ENCODE results near the gene CRYBG2. TPM values are rescaled to one million over a fixed set of nuclear protein-coding genes. Genes with fewer than 3 reads are reported as not detected.
"Not testable (repeated sequence)": the region's sequence is repeated elsewhere in the genome, so short reads cannot be mapped to it uniquely, and the experiment has no call there.

The CRYBG2 gene
- total RNA-seq, 1 donor from 2014 or later: 0.41 TPM

DNA sequence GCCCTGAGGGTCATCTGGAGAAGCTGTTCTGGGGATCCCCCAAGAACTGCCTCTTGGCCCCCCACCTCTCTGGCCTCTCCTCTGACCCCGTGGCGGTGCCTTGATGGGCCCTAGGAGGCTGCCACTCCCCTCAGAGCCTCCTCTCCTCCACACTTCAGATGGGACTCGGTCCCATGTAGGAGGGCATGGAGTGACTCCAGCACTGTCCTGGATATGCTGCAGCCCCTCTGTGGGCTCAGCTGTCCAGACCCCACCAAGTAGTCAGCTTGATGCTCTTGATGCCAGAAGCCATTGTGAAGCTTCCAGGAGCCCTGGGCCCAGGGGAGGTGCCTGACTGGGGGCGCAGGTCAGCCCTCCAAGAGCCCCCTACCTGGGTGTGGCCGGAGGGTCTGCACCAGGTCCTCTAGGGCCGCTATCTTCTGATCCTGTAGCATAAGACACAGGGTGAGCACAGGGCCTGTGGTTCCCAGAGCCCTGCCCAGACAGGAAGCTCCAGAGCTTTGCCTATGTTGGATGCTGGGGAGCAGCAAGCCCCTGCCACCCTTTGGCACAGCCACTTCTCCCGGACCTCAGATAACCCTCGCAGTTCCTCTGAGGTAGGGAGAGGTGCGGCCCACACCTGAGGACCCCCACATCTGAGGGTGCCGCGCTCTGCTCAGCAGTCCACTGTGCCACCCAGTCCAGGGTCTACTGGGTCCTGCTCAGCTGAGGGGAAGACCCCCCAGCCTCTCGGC lies 56.7 kb downstream of the CRYBG2 start:
- DNase-seq (ENCODE audit: low spot score in 2 of 2): no peak
- no peak for FAIRE-seq

DNA sequence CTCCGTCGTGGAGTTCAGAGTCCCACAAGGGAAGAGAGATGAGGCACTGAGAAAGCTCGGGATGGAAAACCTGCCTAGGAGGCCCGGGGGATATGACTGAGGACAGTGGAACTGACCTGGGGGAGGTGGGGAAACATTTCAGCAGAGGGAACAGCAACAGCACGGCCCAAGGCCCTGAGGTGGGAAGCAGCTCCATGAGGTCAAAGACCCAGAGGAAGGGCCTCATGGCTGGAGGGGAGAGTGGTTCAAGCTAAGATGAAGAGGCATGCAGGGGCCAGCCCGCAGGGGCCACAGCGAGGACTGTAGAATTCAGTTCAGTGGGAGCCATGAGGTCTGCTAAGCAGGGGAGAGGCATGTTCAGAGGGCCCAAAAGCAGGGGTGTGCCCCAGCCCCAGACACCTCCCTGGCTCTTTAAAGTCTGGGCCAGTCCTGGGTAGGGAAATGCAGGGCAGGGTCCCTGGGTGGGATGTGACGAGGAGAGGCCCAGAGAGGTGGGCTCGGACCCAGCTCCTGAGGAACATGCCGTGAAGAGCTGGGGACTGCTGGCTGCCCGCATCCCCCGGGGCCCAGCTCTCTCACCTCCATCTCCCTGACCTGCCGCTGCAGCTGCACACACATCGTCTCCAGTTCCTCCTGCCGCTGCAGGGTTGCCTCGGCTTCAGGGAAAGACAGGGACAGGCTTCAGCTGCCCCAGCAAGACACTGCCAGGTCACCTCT lies 57.4 kb downstream of the CRYBG2 start:
- DNase-seq (ENCODE audit: low spot score in 2 of 2) (no peak), FAIRE-seq (no peak)

DNA sequence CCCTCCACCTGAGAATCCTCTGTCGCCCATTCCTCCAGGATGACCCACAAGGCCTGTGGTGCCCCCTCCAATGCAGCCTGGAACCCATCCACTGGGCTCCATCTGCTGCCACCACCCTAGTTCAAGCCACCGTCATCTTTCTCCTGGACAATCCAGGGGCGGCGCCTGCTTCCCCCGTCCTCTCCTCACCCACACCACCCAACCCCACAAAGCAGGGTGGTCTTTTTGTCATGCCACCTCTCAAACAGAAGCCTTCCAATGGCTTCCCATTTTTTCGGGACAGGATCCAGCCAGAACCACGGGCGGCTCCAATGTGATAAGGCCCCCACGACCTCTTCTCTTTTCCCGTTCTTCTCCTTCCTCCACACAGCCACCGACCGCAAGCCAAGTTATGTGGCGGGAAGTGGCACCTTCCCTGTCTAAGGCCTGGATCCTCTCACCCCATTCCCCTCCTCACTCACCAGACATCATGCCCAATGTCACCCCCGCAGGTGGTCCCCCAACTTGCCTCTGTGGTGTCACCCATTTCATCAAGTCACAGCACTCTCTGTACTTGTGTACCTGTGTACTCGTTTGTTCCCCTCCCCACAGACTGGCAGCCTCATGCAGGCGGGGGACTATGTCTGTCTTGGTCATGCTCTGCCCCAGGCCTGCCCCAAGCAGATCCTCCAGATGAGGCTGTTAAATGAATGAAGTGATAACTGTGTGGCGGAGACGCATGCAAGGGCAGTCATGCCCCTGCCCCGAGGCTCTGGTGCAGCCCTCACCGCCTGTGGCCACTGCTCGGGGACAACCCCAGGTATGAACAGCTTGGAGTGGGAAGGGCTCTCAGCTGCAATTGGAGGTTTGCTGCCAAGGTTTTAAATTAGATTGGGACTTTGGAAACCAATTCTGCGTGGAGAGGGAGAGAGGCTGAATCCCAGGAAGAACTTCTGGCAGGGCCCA lies 58.5 kb downstream of the CRYBG2 start:
- FAIRE-seq (no peak), DNase-seq (ENCODE audit: low spot score in 2 of 2) (no peak)

DNA sequence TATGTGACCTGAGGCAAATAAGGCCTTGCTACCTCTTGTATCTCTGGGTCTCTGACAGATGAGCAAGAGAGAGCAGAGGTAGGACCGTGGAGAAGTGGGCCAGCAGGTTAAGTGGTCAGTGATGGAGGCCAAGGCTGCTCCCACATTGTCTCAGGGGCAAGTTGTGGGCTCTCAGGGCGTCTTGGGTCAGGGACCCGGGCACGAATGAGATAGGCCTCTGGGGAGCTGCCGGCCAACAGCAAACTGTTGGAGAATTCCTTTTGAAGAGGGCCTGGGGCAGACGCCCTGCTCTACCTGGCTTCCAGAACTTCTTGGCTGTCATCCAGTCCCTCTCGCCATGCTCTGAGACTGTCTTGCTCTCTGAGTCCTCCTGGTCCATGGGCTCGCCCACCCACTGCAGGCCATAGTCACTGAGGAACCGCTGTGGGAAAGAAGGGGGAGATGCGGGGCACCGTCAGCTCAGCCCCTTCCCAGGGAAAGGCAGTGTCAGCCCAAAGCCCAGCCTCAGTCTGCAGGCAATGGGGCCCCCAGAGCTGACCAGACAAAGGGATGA lies 59.9 kb downstream of the CRYBG2 start:
- no peak for DNase-seq (ENCODE audit: low spot score in 2 of 2)
- no peak for FAIRE-seq

GRCh38 chr1:26292735-26293134 lies 61.2 kb downstream of the CRYBG2 start:
- not testable (repeated sequence) for DNase-seq (ENCODE audit: low spot score in 2 of 2); FAIRE-seq

DNA sequence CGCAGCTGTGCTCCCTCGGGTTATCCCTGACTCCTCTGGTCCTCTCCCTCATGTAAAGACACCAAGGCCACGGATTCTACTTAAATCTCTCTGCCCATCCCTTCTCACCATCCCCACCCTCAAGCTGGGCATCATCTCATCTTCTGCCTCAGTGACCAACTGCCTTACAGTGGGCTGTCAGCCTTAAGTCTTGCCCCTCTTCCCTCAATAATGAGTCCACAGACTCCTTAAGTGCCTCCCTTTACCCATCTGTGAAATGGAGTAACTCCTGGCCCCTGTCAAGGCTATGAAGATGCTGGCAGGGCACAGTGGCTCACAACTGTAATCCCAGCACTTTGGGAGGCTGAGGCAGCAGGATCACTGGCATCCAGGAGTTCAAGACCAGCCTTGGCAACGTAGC lies 62.0 kb downstream of the CRYBG2 start:
- DNase-seq (ENCODE audit: low spot score in 2 of 2) (no peak), FAIRE-seq (no peak)

DNA sequence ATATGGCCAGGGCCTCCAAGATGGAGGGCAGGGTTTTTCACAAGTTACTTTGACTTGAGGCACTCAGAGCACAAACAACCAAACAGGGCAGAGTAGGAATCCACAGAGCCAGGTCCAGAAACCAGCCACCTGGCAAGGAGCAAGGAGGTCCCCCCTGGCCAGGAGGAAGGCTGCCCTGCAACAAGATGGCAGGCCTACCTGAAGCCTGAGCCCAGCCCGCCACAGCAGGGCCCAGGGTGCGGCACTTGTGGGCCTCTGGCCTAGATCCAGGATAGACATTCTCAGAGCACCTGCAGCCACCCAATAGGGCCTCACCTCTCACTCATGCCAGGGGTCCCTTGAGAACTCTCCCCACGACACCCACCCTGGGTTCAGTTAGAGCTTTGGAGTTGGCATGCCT lies 62.5 kb downstream of the CRYBG2 start:
- DNase-seq (ENCODE audit: low spot score in 2 of 2): no peak
- no peak for FAIRE-seq

DNA sequence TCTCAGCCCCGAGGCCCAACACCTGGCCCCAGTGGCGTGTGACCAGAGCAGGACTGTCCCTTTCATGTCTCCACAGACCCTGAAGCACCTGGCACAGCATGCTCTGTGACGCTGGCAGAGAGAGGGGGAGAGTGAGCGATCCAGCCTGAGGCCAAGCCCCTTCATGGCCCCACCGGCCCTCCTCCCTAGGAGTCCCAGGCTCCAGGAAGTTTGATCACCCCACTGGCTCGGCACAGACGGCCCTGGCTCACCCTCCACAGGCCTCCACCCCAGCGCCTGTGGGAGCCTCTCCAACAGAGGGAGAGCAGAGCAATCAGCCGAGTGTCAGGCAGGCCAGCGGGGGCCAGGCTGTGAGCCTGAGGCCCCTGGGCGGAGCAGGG lies 63.1 kb downstream of the CRYBG2 start:
- FAIRE-seq (no peak), DNase-seq (ENCODE audit: low spot score in 2 of 2) (no peak)

GRCh38 chr1:26290122-26290881 lies 63.6 kb downstream of the CRYBG2 start:
- FAIRE-seq (no peak), DNase-seq (ENCODE audit: low spot score in 2 of 2) (no peak)

GRCh38 chr1:26289158-26290059 lies 64.5 kb downstream of the CRYBG2 start:
- FAIRE-seq: no peak

DNA sequence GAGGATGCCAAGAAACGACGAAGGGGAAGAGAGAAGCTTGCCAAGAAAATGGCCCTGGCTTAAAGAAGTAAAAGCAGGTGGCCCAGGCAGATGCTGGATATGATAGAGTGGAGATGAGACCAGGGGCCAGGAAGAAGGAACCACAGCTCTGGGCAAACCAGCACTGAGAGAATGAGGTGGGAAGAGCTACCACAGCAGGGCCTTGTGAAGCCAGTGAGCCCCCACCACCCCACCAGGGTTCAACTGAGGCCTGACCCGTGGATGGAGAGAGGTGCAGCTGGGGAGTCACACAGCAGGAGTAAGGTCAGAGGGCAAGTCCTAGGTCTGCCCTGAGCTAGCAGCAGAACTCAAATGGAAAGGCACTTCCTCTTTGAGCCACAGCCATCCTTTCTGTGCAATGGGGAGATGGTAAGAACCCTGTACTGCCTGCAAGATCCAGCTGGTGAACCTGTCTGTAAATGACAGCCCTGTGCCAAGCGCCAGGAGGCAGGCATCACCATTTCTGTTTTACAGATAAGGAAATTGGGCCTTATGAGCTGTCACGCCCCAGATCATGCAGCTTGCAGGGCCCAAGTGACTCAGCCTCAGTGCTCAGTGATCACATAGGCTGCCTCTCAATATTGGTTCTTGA lies 65.5 kb downstream of the CRYBG2 start:
- FAIRE-seq: no peak
- no peak for DNase-seq (ENCODE audit: low spot score in 2 of 2)

More at GRCh38 chr1:26289158-26290059, 64.5 kb downstream of the CRYBG2 start:
- DNase-seq (ENCODE audit: low spot score in 2 of 2): peak in 1 of 2 donors; percentile 60

DNA sequence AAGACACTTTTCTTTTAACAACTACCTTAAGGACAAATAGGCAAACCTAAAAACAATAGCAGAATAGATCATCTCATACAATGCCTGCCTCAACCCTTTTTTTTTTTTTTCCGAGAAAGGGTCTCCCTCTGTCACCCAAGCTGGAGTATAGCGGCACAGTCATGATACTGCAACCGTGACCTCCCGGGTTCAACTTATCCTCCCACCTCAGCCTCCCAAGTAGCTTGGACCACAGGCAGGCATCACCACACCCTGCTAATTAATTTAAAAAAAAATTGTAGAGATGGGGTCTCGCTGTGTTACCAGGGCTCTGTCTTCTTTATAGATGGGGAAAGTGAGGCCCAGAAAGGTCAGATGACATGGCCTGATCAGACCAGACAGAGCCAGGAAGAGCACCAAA lies 66.1 kb downstream of the CRYBG2 start:
- FAIRE-seq: no peak
- DNase-seq (ENCODE audit: low spot score in 2 of 2): no peak

DNA sequence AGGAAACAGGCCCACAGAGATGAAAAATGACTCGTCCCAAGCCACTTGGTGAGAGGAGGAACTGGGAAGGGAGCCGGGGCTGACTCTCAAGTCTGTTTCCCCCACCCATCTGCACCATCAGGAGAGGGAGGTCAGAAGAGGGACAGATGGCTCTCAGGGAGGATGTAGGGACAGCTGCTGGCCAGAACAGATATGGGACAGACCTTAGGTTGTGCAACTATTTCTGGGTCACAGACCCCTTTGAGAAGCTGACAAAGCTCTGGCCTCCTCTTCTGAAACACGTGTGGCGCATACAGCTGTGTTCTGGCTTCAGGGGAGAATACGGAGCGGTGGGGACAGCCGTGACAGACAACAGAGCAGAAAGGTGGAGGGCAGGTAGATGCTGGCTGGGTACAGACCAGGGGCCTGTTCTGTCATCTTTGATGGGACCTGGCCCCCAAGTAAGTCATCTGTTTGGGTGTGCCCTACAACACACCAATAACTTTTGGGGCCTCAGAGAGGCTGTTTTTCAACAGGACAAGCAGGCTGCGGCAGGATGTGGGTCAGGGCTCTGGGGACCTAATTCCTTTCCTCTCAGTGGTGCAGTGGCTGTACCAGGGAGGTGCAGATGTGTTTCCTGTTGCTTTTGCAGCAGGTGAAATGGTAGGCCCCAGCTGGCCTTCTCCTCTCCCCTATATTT lies 66.8 kb downstream of the CRYBG2 start:
- FAIRE-seq: no peak
- DNase-seq (ENCODE audit: low spot score in 2 of 2): no peak

DNA sequence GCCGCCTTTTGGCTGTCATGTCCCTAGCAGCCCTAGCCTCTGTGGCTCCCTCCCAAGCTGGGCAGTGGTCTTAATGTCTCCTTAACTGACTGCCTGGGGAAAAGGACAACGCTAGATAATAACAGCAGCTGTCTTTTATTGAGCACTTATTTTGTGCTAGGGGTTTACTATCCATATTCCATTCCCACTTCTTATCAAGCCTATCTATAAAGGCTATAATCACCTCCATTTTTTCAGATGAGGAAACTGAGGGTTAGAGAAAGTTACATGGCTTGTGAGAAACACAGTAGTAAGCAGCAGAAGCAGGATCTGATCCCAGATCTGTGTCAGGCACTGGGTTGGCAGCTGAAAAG lies 67.9 kb downstream of the CRYBG2 start:
- DNase-seq (ENCODE audit: low spot score in 2 of 2) (no peak), FAIRE-seq (no peak)

DNA sequence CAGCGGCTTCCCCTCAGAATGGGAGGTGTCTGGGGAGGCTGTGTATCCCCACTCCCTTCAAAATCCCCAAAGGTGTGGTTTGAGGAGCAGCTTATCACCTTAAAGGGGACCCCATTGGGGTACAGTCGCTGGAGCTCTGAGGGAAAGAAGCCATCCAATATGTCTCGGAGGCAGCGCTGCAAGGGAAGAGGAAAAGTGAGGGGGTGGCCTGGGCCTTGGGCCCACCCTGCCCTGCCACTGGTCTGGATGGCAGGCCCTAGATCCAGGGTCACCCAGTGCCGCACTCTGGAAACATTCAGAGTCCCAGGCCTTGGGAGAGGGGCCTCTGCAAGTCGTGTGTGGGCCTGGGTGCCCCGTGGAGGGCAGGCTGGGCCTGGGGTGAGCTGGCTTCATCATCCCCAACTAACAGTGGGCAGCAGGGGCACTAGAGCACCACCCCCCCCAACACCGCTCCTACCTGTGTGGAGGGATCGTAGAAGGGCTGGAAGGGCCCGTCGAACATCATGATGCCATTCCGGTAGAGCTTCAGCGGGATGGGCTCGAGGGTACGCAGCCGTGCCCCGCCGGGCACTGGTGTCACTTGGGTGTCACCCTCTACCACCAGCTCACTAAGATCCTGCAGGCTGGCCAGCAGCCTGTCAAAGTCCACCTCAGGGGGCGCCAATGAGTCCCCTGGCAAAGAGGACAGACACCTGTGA lies 68.4 kb downstream of the CRYBG2 start:
- FAIRE-seq (no peak), DNase-seq (ENCODE audit: low spot score in 2 of 2) (no peak)

- DNase-seq (ENCODE audit: low spot score in 2 of 2): peak in 1 of 2 donors; percentile 64
- FAIRE-seq: no peak
Measured at GRCh38 chr1:26284597-26285347, 69.2 kb downstream of the CRYBG2 start.

Measured in frontal cortex (tissue), 4 donors.